SH-SY5Y (cell line): Measurements from ENCODE around the gene CHCT1.

Source experiments
- GATA2 ChIP-seq: IDR thresholded peaks from 2 replicates; pipeline ENCODE4 v1.6.1; 2011; ENCODE audit warnings: mild to moderate bottlenecking, low read depth, low read length
- GATA3 ChIP-seq: IDR thresholded peaks from 2 replicates; pipeline ENCODE4 v1.6.1; 2011; ENCODE audit warnings: low read depth, mild to moderate bottlenecking, low read length, moderate library complexity

DNA sequence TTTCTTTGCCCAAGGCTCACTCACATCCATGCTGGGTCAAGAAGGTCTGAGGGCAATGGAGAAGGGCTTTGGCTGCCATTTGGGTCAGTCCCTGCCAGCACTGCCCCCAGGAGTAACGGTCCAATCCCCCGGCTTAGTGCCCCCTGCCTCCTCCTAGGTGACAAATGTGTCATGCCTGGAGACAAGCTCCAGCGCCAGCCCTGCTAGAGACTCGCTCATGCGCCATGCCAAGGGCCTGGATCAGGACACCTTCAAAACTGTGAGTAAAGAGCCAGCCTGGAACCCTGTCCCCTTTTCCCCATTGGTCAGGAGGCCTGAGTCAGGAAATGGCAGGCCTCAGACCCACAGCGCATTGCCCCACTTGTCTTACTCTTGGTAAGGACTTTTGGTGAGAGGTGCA, 3.3 kb downstream of the CHCT1 start:
- TF ChIP-seq GATA3 (no peak), GATA2 (no peak)
